Measurements from ENCODE around the gene IER5L.

The IER5L gene

DNA sequence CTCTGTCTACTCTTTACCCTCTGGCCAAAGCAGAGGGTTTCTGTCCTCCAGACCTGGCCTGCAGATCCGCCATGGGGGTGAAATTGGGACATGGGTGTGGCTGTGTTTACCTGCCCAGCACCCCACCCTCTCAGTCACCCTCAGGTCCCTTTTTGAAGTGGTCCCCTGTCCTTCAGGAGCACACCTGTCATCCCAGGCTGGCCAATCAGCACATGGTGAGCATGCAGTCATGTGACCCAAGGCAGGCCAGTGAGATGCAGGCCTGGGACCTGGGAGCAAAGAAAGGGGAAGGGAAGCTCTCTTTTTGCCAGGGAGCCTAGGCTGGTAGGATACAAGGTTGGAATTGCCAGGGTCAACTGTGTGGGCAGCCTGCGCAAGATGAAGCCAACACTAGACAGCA is 28.3 kb upstream of the IER5L start:
- DNase-seq (ENCODE audit: low read depth, low spot score), result no peak
- no peak overlapping the region for H3K4me3 ChIP-seq (ENCODE audit: low read depth, low read length)
- TF ChIP-seq, protein P1, sequence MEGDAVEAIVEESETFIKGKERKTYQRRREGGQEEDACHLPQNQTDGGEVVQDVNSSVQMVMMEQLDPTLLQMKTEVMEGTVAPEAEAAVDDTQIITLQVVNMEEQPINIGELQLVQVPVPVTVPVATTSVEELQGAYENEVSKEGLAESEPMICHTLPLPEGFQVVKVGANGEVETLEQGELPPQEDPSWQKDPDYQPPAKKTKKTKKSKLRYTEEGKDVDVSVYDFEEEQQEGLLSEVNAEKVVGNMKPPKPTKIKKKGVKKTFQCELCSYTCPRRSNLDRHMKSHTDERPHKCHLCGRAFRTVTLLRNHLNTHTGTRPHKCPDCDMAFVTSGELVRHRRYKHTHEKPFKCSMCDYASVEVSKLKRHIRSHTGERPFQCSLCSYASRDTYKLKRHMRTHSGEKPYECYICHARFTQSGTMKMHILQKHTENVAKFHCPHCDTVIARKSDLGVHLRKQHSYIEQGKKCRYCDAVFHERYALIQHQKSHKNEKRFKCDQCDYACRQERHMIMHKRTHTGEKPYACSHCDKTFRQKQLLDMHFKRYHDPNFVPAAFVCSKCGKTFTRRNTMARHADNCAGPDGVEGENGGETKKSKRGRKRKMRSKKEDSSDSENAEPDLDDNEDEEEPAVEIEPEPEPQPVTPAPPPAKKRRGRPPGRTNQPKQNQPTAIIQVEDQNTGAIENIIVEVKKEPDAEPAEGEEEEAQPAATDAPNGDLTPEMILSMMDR (IDR thresholded peaks at IDR 0.05; ENCODE audit: low read depth, low read length), result no peak
- in situ Hi-C loops (cut with HindIII; ENCODE audit: low sequenced_read_pairs), result no loop called here

DNA sequence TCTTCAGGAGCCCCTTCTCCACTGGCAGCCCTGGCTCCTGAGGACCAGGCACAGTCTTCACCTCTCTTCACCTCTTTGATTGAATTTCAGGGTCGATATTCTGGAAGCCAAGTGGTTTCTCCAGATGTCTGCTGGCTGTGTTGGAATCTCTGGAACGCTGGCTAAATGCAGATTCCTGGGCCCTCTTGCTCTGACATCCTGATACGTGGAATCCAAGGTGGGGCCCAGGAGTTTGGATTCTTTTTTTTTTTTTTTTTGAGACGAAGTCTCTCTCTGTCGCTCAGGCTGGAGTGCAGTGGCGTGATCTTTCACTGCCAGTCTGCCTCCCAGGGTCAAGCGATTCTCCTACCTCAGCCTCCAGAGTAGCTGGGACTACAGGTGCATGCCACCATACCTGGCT is 26.8 kb upstream of the IER5L start:
- no peak overlapping the region for H3K4me3 ChIP-seq (ENCODE audit: low read depth, low read length)
- TF ChIP-seq, protein P1 (IDR thresholded peaks at IDR 0.05; ENCODE audit: low read depth, low read length), result no peak
- in situ Hi-C loops (cut with HindIII; ENCODE audit: low sequenced_read_pairs), result no loop called here
- no peak for DNase-seq (ENCODE audit: low read depth, low spot score)

DNA sequence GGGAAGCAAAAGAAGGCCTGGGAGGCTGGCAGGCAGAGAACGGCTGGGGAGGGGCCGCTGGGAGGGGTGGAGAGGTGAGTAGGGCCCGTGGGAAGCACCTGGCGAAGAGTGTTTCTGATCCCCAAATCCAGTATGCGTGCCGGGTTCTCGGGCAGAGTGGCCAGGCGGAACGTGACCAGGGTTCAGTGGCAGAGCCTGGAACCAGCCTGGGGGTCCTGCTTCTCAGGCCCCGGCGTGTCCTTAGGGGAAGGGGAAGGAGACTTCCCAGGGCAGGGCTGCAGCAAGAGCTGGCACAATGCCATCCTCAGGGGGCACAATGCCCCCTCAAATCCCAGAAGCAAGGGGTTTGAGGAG is 25.5 kb upstream of the IER5L start:
- in situ Hi-C loops (cut with HindIII; ENCODE audit: low sequenced_read_pairs), result no loop called here
- no peak for DNase-seq (ENCODE audit: low read depth, low spot score)
- peak overlapping the region; percentile 60 for H3K4me3 ChIP-seq (ENCODE audit: low read depth, low read length)
- TF ChIP-seq, protein P1 (IDR thresholded peaks at IDR 0.05; ENCODE audit: low read depth, low read length), result no peak

DNA sequence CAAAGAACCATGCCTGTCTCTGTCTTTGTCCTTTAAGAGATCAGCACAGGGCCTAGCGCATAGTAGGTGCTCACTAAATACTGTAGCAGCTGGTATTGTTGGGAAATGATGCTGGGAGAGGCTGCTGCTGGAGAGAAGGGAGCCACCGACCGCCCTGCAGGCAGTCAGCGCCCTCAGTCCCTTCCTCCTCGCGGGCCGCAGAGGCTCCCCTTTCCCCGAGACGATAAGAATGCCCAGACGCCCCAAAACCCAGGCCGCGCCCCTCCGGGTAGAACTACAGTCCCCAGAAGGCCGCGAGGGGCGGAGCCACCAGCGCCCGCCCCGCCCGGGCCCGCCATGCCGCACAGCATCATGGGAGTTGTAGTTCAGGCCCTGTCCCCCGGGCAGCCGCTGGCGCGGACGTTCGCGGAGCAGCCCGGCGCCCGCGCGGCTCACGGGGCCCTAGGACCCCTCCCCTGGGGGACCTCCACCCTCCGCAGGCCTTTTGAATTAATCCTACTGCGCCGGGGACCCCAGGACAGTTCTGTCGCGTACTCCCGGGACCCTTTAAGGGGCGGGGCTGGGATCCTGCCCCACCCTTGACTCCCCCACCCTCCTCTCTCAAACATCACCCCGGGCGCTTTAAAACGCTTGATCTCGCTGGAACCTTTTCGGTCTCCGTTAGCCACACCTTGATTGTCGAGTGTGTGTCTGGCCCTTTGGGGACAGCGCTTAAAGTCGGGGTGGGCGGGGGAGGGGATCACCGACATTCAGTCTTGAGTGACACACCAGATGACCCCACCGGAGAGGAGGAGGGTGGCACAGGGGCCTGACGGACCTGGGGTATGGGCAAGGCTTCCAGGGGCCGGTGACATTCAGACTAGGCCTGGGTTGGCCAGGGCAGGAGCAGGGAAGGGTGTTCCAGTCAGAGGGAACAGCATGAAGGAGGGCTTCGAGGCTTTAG is 24.8 kb upstream of the IER5L start:
- peak; percentile 76 for DNase-seq (ENCODE audit: low read depth, low spot score)
- in situ Hi-C loops (cut with HindIII; ENCODE audit: low sequenced_read_pairs), result no loop called here
- TF ChIP-seq, protein P1 (IDR thresholded peaks at IDR 0.05; ENCODE audit: low read depth, low read length), result no peak
- H3K4me3 ChIP-seq (ENCODE audit: low read depth, low read length), result peak overlapping the region; percentile 60

DNA sequence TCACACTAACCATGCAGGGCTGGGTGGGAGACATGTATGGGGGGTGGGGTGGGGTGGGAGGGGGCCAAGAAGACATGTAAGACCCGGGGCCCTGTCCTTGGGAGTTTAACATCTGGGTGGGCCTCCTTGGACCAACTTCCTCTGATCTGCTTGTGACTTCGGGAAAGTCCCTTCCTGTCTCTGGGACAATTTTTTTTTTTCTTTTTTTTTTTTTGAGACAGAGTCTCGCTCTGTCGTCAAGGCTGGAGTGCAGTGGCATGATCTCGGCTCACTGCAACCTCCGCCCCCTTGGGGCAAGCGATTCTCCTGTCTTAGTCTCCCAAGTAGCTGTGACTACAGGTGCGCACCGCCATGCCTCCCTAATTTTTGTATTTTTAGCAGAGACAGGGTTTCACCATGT is 23.8 kb upstream of the IER5L start:
- DNase-seq (ENCODE audit: low read depth, low spot score), result no peak
- TF ChIP-seq, protein P1 (IDR thresholded peaks at IDR 0.05; ENCODE audit: low read depth, low read length), result no peak
- in situ Hi-C loops (cut with HindIII; ENCODE audit: low sequenced_read_pairs), result no loop called here
- no peak overlapping the region for H3K4me3 ChIP-seq (ENCODE audit: low read depth, low read length)

DNA sequence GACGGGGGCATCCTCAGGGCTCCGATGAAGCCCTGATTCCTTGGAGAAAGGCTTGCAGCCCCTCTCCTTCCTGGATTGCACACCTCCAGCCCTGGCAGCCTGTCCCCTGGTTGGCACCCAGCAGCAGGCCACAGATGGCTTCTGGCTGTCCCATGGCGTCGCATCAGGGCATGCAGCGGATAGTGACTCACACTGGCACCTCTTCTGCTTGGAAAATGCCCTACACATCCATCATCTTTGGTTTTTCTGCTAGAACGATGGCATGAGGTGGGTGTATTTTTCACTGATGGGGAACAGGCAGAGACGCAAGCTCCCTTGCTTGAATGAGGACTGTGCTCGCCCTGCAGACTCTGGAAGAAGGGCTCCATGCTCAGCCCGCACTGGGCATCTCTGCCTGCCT is 23.2 kb upstream of the IER5L start:
- TF ChIP-seq, protein P1 (IDR thresholded peaks at IDR 0.05; ENCODE audit: low read depth, low read length), result no peak
- DNase-seq (ENCODE audit: low read depth, low spot score), result no peak
- in situ Hi-C loops (cut with HindIII; ENCODE audit: low sequenced_read_pairs), result no loop called here
- no peak overlapping the region for H3K4me3 ChIP-seq (ENCODE audit: low read depth, low read length)

Measured in astrocyte of the spinal cord (primary cell).